ENCODE measurements around the gene CD151.

CD151 gene

DNA sequence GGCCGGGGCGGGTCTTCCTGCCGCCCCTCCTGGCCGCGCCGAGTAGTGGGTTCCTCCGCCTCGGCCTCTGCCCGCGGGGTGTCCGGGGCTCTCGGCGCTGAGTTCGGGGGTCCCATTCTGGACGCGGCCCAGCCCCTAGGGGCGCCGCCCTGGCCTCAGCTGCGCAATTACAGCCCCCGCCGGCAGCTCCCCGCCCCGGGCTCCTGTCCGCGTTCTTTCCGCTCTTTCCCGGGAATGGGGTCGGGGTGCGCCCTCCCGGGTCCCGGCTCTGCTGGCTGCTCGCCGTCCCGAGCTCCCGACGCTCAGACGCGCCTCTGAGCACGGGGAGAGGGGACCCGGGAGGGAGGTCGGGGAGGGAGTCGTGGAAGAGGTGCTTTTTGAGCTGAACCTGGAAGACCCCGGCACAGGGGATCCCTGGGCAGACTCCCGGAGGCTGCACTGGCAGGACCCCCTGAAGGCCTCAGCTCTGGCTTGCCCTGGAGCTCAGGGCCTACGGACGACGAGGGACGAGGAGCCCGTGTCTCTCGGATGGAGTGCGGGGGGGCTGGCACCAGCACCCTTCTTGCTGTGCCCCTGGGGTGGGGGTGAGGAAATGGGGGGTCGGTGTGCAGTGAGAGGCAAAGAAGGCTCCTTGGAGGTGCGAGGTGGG is 10.5 kb downstream of the CD151 start:
- H3K4me1 ChIP-seq = peaks cover 3% of the 10 kb centered on the region

DNA sequence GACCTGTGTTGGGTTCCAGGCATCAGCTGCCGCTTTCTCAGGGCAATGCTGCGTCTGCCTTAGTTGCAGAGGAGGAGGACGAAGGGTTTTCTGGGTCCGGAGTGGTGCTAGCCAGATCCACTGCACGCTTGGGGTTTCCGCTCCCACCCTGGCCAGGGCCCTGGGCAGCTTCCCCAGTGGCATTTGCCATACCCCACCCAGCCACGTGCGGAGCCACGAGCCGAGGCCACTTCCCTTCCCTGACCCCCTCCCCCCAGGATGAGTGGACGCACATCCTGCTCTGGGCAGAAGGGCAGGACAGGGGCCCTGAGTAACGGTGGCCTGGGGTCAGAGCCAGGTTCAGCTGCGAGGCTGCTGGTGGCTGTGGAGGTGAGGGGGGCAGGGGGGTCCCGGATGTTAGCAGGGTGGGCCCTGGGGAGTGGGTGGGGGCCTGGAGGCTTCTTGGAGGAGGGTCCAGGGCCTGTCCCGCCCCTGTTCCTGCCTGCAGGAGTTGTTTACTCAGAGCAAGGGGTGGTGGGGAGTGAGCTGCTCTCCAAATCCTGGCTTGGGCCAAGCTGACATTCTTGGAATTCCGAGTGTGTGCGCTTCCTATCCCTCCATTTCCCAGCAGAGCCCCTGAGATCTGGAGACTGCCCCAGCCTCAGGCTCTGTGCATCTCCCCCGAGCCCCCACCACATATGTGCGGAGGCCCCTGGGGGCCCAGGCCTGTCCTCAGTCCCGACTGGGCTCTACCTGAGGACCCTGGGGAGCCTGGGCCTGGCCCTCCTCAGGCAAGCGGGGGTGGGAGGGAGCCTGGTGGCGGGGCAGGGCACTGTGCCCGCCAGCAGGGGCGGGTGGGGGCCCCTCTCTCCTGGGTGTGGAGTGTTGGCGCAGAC is 11.3 kb downstream of the CD151 start:
- peaks cover 8% of the 10 kb centered on the region for H3K4me1 ChIP-seq
- DNase-seq = no peak
- no peaks in the 10 kb centered on the region for H3K9me3 ChIP-seq
- peaks cover 9% of the 10 kb centered on the region for H3K36me3 ChIP-seq
- H3K27me3 ChIP-seq = no peaks in the 10 kb centered on the region
- H3K4me3 ChIP-seq (ENCODE audit: low read depth, low read length) = peak overlapping the region; percentile 77
- TF ChIP-seq, protein P1, sequence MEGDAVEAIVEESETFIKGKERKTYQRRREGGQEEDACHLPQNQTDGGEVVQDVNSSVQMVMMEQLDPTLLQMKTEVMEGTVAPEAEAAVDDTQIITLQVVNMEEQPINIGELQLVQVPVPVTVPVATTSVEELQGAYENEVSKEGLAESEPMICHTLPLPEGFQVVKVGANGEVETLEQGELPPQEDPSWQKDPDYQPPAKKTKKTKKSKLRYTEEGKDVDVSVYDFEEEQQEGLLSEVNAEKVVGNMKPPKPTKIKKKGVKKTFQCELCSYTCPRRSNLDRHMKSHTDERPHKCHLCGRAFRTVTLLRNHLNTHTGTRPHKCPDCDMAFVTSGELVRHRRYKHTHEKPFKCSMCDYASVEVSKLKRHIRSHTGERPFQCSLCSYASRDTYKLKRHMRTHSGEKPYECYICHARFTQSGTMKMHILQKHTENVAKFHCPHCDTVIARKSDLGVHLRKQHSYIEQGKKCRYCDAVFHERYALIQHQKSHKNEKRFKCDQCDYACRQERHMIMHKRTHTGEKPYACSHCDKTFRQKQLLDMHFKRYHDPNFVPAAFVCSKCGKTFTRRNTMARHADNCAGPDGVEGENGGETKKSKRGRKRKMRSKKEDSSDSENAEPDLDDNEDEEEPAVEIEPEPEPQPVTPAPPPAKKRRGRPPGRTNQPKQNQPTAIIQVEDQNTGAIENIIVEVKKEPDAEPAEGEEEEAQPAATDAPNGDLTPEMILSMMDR (IDR thresholded peaks at IDR 0.05; ENCODE audit: low read depth, low read length) = no peak

More for the DNA sequence above, 10.5 kb downstream of the CD151 start:
- Histone ChIP-seq H3K4me3 (ENCODE audit: low read depth, low read length) (peak overlapping the region; percentile 77), H3K27me3 (no peaks in the 10 kb centered on the region), H3K9me3 (no peaks in the 10 kb centered on the region), H3K36me3 (peaks cover 16% of the 10 kb centered on the region)
- TF ChIP-seq, protein P1 (IDR thresholded peaks at IDR 0.05; ENCODE audit: low read depth, low read length) = no peak
- no peak for DNase-seq

DNA sequence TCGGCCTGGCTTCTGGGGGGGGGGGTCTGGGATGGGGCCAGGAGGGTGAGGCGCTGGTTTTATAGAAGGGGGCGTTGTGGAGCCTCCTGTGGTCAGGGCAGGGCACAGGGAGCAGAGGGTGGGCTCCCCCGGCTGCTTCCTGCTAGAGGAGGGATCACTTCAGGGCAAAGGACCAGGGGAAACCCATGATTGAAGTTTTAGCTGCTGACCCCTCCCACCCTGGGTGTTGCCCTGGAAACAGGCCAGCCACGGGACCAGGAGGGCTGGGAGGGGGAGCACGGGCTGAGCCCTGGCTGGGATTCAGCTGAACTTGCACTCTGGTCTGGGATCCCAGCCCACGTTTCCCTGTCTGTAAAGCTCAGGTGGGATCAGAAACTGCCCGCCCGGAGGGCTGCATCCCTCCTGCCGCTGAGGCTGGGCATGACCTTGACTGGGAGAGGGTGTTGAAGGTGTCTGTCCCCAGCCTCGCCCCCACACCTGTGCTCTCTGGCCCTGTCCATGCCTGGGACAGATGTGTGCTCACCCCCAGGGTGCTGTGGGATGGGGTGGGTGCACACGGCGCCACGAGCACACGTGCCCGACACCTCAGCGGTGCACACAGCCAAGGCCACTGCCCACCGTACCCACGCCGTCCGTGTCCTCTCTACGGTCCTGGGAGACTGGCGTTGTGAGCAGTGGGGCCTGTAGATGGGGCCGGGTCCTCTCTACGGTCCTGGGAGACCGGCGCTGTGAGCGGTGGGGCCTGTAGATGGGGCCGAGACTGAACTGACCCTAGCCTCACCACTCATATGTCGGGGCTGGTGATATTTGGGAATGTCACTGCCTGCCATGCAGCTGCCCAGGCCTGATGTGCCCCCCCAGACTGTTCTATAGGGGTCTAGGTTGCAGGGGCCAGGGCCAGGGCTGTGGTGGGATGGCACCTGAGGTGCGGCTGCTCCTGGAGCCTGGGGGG is 12.2 kb downstream of the CD151 start:
- Histone ChIP-seq H3K27me3 (no peaks in the 10 kb centered on the region), H3K36me3 (peaks cover 2% of the 10 kb centered on the region), H3K4me3 (ENCODE audit: low read depth, low read length) (no peak overlapping the region; the same call in 1 of the 2 replicates), H3K4me1 (peaks cover 8% of the 10 kb centered on the region), H3K9me3 (no peaks in the 10 kb centered on the region)
- TF ChIP-seq, protein P1 (IDR thresholded peaks at IDR 0.05; ENCODE audit: low read depth, low read length) = no peak
- DNase-seq = peak; percentile 74

DNA sequence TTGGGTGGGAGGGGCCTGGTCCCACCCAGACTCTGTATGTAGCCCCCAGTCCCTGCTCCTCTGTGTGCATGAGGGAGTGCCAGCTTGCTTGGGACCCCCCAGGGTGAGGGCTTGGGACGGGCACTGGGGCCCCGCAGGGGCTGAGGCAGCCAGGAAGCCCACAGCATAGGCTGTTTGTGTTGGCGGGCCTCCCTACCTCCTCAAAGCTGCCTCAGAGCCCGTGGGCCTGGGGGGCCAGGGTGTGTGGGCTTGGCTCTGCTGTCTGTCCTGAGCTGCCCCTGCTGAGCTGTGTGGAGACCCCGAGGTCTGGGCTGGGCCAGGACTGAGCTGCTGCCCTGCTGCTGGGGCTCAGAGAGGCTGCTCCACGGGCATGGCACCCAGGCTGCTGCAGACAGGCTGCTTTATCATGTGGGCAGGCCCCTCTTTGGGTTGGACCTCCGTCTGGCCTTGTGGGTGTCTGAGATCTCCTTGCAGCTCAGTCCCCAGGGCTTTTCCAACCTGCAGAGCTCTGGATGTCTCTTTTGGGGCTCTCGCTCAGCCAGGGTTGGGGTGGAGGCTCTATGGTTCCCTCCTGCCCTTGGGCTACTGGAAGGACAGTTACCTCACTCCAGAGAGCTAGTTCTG is 13.2 kb downstream of the CD151 start:
- H3K27me3 ChIP-seq = no peaks in the 10 kb centered on the region; the same call in 1 of the 2 replicates
- DNase-seq = no peak
- no peaks in the 10 kb centered on the region for H3K9me3 ChIP-seq
- H3K4me3 ChIP-seq (ENCODE audit: low read depth, low read length) = no peak overlapping the region
- TF ChIP-seq, protein P1 (IDR thresholded peaks at IDR 0.05; ENCODE audit: low read depth, low read length) = no peak
- peaks cover 8% of the 10 kb centered on the region for H3K4me1 ChIP-seq
- no peaks in the 10 kb centered on the region for H3K36me3 ChIP-seq

DNA sequence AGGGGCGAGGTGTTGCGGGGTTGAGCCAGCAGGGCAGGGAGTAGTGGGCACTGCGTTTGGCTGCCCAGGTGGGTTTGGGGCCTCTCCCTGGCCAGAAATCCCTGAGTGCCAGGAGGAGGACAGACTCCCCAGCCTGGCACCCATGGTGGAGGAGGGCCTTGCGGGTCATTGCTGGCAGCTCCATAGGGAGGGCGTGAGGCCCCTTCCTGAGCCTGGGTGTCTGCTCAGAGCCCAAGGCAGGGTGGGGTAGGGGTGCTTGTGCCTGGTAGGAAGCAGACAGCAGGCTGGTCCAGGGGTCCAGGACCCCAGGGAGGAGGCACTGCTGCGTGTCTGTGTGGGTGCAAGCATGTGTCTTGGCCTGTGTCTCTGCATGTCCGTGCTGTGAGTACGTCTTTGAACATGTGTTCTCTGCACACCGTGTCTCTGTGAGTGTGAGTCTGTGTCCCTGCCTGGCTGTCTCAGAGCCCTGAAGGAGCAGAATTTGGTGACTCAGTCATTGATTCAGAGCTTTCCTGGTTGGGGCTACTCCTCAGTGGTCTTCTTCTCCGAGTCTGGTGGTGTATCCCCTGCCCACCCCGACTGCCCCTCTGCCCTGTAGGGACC is 13.8 kb downstream of the CD151 start:
- TF ChIP-seq, protein P1 (IDR thresholded peaks at IDR 0.05; ENCODE audit: low read depth, low read length) = no peak
- DNase-seq = no peak
- H3K4me3 ChIP-seq (ENCODE audit: low read depth, low read length) = no peak overlapping the region
- no peaks in the 10 kb centered on the region; the same call in 1 of the 2 replicates for H3K27me3 ChIP-seq
- H3K9me3 ChIP-seq = no peaks in the 10 kb centered on the region
- peaks cover 8% of the 10 kb centered on the region for H3K4me1 ChIP-seq
- H3K36me3 ChIP-seq = no peaks in the 10 kb centered on the region

Measured in BE2C (cell line).